PFSK-1 (cell line): ENCODE measurements around the gene CAPN5.

Experiments
- FOXP2 ChIP-seq: optimal IDR thresholded peaks from 2 replicates; pipeline ENCODE3; 2011; ENCODE audit warnings: borderline replicate concordance, control low read depth, inconsistent platforms; ENCODE audit not compliant: insufficient read depth; ENCODE audit errors: extremely low read length, extremely low read depth
- POLR2AphosphoS5 ChIP-seq: IDR thresholded peaks from 2 replicates; pipeline ENCODE4 v1.6.1; 2012; ENCODE audit warnings: low read depth, mild to moderate bottlenecking, control low read depth, low read length, moderate library complexity
- SIN3A ChIP-seq: IDR thresholded peaks from 2 replicates; pipeline ENCODE4 v1.6.1; 2012; ENCODE audit warnings: mild to moderate bottlenecking, low read length, moderate library complexity, borderline replicate concordance; ENCODE audit not compliant: insufficient read depth
- TAF1 ChIP-seq: IDR thresholded peaks from 2 replicates; pipeline ENCODE4 v1.6.1; 2012; ENCODE audit warnings: low read length, control low read depth, borderline replicate concordance; ENCODE audit not compliant: insufficient read depth
- TF ChIP-seq, protein P1 (sequence below), 2 experiments: IDR thresholded peaks; 2 replicates each; pipeline versions ENCODE4 v1.6.1 to v1.8.0; 2011 to 2012; ENCODE audit warnings: low read depth in 2 of 2, low read length in 2 of 2, control low read depth in 1 of 2, inconsistent platforms in 1 of 2, mild to moderate bottlenecking in 1 of 2, moderate library complexity in 1 of 2; ENCODE audit not compliant: insufficient read depth in 1 of 2

Gene CAPN5

DNA sequence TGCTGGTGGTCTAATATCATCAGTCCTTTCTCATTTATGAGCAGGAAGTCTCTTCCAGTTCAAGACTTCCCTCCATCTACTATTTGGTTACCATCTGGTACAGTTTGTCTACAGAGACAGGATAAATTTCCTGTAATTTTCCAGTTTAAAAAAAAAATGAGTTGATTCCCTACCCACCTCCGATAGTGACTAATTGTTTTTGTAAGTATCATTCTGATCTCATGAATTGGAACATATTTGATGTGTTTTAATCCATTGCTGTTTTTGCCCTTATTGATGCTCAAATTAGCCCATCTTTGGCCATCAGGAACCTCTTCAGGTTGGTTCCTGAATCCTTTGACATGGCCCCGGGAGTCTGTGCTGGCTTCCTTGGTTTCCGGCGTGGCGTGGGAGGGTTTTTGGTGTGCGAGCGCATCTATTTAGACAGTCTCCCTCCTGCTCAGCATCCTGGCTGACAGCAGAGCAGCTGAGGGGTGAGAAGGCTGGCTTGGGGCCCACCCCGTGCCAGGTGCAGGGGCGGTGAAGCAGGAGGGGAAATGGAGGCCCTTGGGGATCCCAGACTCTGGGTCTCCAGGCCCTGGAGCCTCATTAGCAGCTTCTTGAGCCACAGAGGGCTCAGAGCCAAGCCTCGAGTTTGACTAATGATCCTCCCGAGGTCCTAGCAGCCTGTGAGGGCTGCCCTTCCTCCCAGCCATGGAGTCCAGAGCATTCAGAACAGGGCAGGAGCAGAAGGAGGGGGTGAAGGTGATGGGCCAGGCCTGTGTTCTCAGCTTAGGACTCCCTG lies 42.7 kb downstream of the CAPN5 start:
- TF ChIP-seq, protein P1, sequence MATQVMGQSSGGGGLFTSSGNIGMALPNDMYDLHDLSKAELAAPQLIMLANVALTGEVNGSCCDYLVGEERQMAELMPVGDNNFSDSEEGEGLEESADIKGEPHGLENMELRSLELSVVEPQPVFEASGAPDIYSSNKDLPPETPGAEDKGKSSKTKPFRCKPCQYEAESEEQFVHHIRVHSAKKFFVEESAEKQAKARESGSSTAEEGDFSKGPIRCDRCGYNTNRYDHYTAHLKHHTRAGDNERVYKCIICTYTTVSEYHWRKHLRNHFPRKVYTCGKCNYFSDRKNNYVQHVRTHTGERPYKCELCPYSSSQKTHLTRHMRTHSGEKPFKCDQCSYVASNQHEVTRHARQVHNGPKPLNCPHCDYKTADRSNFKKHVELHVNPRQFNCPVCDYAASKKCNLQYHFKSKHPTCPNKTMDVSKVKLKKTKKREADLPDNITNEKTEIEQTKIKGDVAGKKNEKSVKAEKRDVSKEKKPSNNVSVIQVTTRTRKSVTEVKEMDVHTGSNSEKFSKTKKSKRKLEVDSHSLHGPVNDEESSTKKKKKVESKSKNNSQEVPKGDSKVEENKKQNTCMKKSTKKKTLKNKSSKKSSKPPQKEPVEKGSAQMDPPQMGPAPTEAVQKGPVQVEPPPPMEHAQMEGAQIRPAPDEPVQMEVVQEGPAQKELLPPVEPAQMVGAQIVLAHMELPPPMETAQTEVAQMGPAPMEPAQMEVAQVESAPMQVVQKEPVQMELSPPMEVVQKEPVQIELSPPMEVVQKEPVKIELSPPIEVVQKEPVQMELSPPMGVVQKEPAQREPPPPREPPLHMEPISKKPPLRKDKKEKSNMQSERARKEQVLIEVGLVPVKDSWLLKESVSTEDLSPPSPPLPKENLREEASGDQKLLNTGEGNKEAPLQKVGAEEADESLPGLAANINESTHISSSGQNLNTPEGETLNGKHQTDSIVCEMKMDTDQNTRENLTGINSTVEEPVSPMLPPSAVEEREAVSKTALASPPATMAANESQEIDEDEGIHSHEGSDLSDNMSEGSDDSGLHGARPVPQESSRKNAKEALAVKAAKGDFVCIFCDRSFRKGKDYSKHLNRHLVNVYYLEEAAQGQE (IDR thresholded peaks at IDR 0.05; ENCODE audit: insufficient read depth in 1 of 2, low read depth in 2 of 2, low read length in 2 of 2) = no peak
- TF ChIP-seq TAF1 (no peak), POLR2AphosphoS5 (no peak), SIN3A (no peak), FOXP2 (no peak)

DNA sequence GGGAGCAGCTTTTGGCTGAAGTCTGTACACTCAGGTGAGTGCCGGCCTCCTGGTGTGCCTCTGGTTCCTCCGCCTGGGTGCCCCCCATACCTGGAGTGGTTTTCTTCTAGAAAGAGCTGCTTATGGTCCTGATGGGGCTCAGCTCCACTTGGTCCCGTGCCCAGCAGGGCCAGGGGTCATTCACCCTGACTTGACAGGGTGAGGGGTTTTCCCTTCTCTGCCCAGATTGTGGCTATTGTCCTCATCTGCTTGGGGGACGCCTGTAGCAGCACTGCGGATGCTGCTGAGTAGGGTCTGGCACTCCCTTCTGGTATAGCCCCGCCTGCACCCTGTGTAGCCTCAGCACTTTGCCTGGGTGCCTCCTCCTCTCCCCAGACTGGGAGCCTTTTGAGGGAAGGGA lies 44.1 kb downstream of the CAPN5 start:
- TF ChIP-seq POLR2AphosphoS5 (no peak), TAF1 (no peak), SIN3A (no peak), FOXP2 (no peak)
- TF ChIP-seq, protein P1 (IDR thresholded peaks at IDR 0.05; ENCODE audit: insufficient read depth in 1 of 2, low read depth in 2 of 2, low read length in 2 of 2) = no peak

DNA sequence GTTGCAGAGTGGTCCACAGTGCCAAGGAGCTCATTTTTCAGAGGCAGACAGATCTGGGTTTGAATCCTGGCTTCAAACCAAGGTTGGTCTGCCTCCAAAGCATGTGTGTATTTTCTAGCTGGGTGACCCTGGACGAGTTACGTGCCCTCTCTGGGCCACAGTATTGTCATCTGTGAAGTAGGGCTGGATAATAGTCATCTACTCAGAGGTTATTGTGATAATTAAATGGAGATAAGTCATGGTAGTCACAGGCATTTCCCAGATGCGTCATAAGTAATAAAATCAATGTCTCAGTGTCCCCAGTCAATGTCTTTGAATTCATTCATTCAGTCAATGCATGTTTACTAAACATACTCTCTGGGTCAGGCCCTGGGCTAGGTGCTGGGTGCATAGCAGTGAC lies 44.5 kb downstream of the CAPN5 start:
- TF ChIP-seq, protein P1 (IDR thresholded peaks at IDR 0.05; ENCODE audit: insufficient read depth in 1 of 2, low read depth in 2 of 2, low read length in 2 of 2) = no peak
- no peak for TF ChIP-seq SIN3A
- TF ChIP-seq TAF1 = no peak
- no peak for TF ChIP-seq POLR2AphosphoS5
- no peak for TF ChIP-seq FOXP2

DNA sequence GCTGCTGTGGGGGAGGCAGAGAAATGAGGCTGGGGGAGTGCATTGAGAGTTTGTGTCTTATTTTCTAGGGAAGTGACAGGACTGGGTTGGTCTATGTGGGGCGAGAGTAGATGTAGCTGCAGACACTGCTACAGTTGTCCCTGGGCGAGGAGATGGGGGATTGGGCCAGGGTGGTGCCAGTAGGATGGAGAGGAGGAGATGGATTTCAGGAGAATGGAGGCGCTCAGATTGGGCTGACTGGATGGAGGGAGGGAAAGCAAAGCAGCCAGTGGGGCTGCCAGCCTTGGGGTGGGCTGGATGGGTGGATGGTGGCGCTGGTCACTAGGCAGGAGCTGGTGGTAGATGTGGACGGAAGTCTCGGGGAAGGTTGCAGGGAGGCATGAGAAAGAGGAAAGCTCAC lies 45.2 kb downstream of the CAPN5 start:
- TF ChIP-seq, protein P1 (IDR thresholded peaks at IDR 0.05; ENCODE audit: insufficient read depth in 1 of 2, low read depth in 2 of 2, low read length in 2 of 2) = no peak
- TF ChIP-seq SIN3A (no peak), POLR2AphosphoS5 (no peak), TAF1 (no peak), FOXP2 (no peak)
